ENCODE data around the gene CKB. TPM values are rescaled to one million over a fixed set of nuclear protein-coding genes. Genes with fewer than 3 reads are reported as not detected.
A peak's percentile ranks its signal among the peaks of the same experiment; 100 is the strongest.

CKB gene
- total and polyA plus RNA-seq, 9 of the 15 experiments (the other 6 are each of a cell fraction or from before 2014, with no cell fraction given): 23.9 to 692 (median 132) TPM

GRCh38 chr14:103520657-103521437 lies 1.8 kb downstream of the CKB start (continued):
- TF ChIP-seq FOXP4 (CRISPR knock-in tag; IDR thresholded peaks at IDR 0.05; ENCODE audit: borderline replicate concordance) (no peak), DMBX1 (CRISPR knock-in tag; IDR thresholded peaks at IDR 0.05; ENCODE audit: borderline replicate concordance) (no peak), XRCC5 (IDR thresholded peaks at IDR 0.05; ENCODE audit: low read depth, low read length) (0 out of 2 replicates have a peak, but pooled peaks have one; percentile 35), ZNF253 (CRISPR knock-in tag; conservative IDR thresholded peaks at IDR 0.05) (no peak), THRB (CRISPR knock-in tag; conservative IDR thresholded peaks at IDR 0.05) (no peak), KDM2B (CRISPR knock-in tag; IDR thresholded peaks at IDR 0.05) (0 out of 2 replicates have a peak, but pooled peaks have one; percentile 35), MBD1 (CRISPR knock-in tag; IDR thresholded peaks at IDR 0.05) (no peak), ATF2 (CRISPR knock-in tag; IDR thresholded peaks at IDR 0.05) (no peak), TCF7L2 (IDR thresholded peaks at IDR 0.05; ENCODE audit: low read depth, low read length) (no peak), CUX1 (CRISPR knock-in tag; IDR thresholded peaks at IDR 0.05) (no peak), NONO (IDR thresholded peaks at IDR 0.05; ENCODE audit: low read depth in 2 of 2, low read length in 1 of 2) (no peak)
